Fibroblast of mammary gland (primary cell): ENCODE results near the gene PLEKHA7.
A peak's percentile ranks its signal among the peaks of the same experiment; 100 is the strongest.

Experiments
- DNase-seq: peaks from one replicate; pipeline ENCODE4 v3.0.0-alpha.2; 2010; ENCODE audit warnings: low read depth
- H3K4me3 ChIP-seq: 2 replicates; pipeline ENCODE4 v1.5.1; 2011; ENCODE audit warnings: low read depth, mild to moderate bottlenecking, low read length, moderate library complexity; ENCODE audit not compliant: control insufficient read depth
- TF ChIP-seq, protein P1 (sequence below): conservative IDR thresholded peaks from 2 replicates; pipeline ENCODE4 v1.5.1; 2011; ENCODE audit warnings: low read depth, low read length, inconsistent platforms; ENCODE audit not compliant: control insufficient read depth, insufficient read depth

The PLEKHA7 gene

DNA sequence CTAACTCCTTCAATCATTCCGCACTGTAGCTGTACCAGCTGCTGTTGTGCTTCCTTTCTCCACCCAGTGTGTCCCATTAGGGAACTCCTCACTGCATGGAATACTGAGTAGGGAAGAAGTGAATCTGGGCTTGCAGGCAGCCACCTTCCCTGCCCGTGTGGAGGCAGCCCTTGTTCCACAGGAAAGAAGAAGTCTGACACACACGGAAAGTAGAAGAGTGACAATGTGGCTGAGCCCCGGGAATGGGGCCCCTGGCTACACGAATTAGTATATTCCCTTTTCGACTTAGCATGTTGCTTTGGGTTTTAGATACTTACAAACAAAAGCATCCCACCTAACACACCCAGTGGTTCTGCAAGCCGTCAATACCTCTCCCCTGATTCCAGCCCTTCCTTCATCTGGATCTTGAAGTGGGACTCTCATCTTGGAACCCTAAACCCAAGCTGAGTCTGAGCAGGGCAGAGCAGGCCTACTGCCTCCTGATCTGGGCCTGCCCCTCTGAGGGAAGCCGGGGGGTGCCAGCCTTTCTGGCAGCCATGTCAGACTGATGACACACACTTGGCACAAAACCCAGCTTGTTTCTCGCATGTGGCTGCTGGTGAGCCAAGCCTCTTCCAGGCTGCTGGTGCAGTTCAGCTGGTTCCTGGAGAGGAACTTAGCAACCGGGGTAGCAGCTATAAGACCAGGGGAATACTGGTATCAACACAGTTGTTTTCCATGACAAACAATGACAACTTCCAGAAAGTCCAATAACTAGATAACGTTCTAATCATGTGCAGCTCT is 204.1 kb downstream of the PLEKHA7 start:
- peak; percentile 67 for DNase-seq
- TF ChIP-seq, protein P1, sequence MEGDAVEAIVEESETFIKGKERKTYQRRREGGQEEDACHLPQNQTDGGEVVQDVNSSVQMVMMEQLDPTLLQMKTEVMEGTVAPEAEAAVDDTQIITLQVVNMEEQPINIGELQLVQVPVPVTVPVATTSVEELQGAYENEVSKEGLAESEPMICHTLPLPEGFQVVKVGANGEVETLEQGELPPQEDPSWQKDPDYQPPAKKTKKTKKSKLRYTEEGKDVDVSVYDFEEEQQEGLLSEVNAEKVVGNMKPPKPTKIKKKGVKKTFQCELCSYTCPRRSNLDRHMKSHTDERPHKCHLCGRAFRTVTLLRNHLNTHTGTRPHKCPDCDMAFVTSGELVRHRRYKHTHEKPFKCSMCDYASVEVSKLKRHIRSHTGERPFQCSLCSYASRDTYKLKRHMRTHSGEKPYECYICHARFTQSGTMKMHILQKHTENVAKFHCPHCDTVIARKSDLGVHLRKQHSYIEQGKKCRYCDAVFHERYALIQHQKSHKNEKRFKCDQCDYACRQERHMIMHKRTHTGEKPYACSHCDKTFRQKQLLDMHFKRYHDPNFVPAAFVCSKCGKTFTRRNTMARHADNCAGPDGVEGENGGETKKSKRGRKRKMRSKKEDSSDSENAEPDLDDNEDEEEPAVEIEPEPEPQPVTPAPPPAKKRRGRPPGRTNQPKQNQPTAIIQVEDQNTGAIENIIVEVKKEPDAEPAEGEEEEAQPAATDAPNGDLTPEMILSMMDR, result no peak
- H3K4me3 ChIP-seq, result no peak overlapping the region

GRCh38 chr11:16807306-16807705 is 206.9 kb downstream of the PLEKHA7 start:
- DNase-seq, result no peak
- TF ChIP-seq, protein P1, result no peak
- H3K4me3 ChIP-seq, result no peak overlapping the region

GRCh38 chr11:16806791-16807190 is 207.4 kb downstream of the PLEKHA7 start:
- TF ChIP-seq, protein P1, result no peak
- no peak overlapping the region for H3K4me3 ChIP-seq
- DNase-seq, result peak; percentile 69

DNA sequence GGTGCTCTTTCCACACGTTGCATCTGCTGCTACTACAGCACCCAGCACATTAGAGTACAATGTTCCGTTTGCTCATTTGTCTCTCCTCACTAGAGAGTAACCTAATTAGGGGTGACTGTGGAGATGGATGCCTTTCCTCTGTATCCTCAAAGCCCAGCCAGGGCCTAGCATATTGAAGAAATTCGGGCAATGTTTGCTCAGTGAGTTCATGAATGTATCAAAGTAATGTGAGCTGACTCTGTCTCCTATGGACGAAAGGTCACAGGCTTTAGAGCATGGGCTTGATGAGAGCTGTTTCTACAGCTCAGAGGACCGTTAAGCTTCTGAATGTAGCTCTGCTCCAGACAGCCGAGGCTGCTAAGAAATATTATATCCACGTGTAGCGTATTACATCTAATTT is 208.3 kb downstream of the PLEKHA7 start:
- H3K4me3 ChIP-seq, result no peak overlapping the region
- TF ChIP-seq, protein P1, result no peak
- DNase-seq, result peak; percentile 79

DNA sequence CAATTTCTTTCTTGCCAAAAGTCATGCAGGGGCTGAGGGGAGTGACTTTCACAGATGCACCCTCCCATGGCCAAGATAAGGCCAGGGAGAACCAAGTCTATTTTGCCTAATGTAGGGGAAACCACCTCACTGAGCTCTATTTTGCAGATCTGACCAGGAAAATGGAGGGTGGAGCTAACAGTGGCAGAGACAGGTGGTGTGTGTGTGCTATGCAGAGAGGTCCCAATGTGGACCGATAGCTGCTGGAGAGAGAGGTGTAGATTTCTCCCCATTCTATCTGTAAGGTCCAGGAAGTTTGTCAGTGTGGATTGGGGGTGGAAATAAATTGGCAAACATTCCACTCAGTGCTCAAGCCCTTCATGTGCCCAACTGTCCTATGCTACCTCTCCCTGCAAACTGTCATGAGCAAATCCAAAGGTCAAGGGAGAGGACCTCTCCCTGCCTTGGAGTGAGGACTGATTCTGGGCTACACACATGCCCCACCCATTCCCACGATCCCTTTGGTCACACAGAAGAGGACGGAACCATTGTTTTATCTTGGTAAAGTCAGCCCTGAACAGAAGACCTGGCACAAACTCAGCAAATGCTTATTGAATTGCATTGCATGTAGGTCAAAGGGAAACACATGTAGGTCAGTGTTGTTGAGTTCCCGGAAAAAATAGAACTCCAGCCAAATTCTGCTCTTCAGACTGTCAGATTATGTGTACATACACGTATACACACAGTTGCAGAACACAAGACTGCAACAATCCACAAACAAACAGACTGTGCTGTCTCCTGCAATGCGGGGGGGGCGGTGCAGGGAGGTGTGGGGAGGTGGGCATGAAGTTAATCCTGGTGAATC is 209.9 kb downstream of the PLEKHA7 start:
- TF ChIP-seq, protein P1, result no peak
- no peak overlapping the region for H3K4me3 ChIP-seq
- peak; percentile 86 for DNase-seq

- H3K4me3 ChIP-seq, result no peak overlapping the region
- no peak for DNase-seq
- TF ChIP-seq, protein P1, result no peak
Observed at GRCh38 chr11:16801288-16801980, 212.8 kb downstream of the PLEKHA7 start.
